Lower leg skin (tissue), 3 donors: Measurements from ENCODE around the gene SOX6.

Source experiments
- CTCF ChIP-seq, 3 donors: fragments of 450-650 bp; IDR thresholded peaks; one replicate each; pipeline ENCODE4 v1.5.1; 2016; ENCODE audit warnings: antibody characterized with exemption in 3 of 3, mild to moderate bottlenecking in 3 of 3, moderate library complexity in 2 of 3
- POLR2A ChIP-seq, 2 donors: fragments of 450-650 bp; IDR thresholded peaks; one replicate each; pipeline ENCODE4 v1.6.1; 2016 to 2017; ENCODE audit warnings: antibody characterized with exemption in 2 of 2, mild to moderate bottlenecking in 1 of 2, moderate library complexity in 1 of 2

DNA sequence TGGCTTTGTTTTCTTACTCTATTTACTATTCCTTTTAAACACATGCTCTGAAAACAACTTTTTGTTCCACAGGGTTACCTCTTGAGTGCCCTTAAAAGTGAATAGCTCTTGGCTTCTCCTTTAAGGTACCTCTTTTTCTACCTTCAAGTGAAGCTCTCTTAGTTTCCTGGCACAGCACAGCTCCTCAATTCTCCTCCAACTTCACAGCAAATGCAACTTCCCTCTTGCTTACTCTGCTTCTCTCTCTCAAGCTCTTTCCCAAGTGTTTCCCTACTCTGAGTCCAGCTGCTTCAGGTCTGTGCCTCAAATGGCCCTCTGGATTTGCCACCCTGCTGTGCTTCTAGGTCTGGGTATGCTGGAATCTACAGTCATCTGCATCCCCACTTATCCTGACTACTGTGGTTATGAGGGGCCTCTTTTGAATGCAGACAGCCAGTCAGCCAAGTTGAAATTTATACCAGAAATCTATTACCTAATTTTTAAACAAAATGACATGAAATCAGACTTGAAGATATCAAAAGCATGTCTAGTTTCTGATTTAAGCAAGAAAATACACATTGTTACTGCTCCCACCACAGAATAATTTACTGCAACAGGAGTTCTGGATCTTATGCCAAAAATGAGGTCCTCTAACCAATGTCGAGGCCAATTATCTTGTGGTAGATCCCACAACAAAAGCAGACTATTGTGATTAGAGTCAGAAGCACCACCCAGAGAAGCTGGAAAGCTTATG is 371.1 kb downstream of the SOX6 start:
- no peak for TF ChIP-seq POLR2A (IDR thresholded peaks at IDR 0.05)
- TF ChIP-seq CTCF (IDR thresholded peaks at IDR 0.05), result no peak
